ENCODE data around the gene EXOSC1.

DNA sequence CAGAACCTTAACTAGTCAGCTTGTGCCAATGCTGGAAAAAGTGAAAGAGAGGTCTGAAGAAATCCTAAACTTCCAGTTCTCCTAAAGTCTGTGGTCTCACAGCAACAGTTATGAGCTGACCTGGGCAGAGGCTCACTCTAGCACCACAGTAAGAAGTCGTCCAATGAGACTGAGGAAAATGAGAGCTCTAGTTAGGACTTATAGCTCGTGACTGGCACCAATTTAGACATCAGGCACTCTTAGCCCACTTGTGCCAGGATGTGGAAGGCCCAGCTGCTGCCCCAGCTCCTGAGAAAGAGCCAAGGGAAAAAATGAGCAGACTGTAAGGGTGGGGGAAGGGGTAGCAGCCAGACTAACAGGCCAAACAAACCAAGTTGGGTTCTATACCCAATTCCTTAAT, 44.8 kb upstream of the EXOSC1 start:
- TF ChIP-seq POLR2AphosphoS5 (IDR thresholded peaks at IDR 0.05) (no peak), POLR2A (IDR thresholded peaks at IDR 0.05; ENCODE audit: low read depth) (no peak), EP300 (IDR thresholded peaks at IDR 0.05) (no peak)
- TF ChIP-seq, protein P1, sequence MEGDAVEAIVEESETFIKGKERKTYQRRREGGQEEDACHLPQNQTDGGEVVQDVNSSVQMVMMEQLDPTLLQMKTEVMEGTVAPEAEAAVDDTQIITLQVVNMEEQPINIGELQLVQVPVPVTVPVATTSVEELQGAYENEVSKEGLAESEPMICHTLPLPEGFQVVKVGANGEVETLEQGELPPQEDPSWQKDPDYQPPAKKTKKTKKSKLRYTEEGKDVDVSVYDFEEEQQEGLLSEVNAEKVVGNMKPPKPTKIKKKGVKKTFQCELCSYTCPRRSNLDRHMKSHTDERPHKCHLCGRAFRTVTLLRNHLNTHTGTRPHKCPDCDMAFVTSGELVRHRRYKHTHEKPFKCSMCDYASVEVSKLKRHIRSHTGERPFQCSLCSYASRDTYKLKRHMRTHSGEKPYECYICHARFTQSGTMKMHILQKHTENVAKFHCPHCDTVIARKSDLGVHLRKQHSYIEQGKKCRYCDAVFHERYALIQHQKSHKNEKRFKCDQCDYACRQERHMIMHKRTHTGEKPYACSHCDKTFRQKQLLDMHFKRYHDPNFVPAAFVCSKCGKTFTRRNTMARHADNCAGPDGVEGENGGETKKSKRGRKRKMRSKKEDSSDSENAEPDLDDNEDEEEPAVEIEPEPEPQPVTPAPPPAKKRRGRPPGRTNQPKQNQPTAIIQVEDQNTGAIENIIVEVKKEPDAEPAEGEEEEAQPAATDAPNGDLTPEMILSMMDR (IDR thresholded peaks at IDR 0.05): no peak

All from esophagus muscularis mucosa (tissue), 4 donors.